HG02798 (cell line): ENCODE results near the gene UVSSA.
"Not testable (repeated sequence)": the region's sequence is repeated elsewhere in the genome, so short reads cannot be mapped to it uniquely, and the experiment has no call there.

Source experiments
- ATAC-seq: cut with Tn5 transposase; IDR thresholded peaks from one replicate; pipeline ENCODE4 v1.9.1; 2021; ENCODE audit warnings: mild to moderate bottlenecking; ENCODE audit not compliant: unreplicated experiment, poor library complexity

UVSSA gene

DNA sequence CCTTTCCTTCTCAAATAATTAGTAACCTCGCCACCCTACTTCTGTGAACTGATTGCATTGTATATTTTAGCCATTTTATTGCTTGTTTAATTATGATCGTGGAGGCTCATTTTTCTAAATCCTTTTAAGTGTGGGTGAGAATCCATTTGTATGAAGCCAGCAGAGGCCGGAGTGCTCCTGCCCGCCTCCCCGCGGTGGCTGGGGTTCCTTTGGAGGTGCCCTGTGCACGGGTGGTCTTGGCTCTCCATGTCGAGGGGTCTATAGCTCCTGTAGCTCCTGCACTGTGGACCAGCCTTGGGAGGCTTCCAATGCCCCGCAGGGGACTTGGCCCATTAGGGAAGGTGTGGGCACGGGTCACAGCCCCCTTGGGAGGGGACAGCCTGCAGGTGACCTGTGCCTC is 15.0 kb downstream of the UVSSA start:
- no peak for ATAC-seq

GRCh38 chr4:1362521-1362920 is 15.5 kb downstream of the UVSSA start:
- ATAC-seq: no peak

DNA sequence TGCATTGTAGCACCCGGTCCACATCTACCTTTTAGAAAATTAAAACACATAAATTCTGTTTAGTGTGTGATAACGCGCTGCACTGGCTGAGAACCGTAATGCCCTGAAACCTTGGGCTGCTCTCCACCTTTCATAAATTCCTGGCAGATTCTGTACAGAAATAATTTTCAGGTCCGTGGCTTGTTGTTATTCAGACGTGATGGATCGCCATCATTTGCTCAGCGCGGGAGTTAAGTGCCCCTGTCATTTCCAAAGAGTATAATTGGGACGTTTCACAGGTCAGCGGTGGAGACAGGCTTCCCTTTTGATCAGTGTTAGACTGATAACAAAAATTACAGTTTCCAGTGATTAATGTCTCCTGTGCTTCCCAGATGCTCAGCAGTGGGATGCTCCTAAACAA is 16.5 kb downstream of the UVSSA start:
- no peak for ATAC-seq

GRCh38 chr4:1364217-1364616 is 17.2 kb downstream of the UVSSA start:
- ATAC-seq: no peak

- no peak for ATAC-seq
Measured at GRCh38 chr4:1364748-1365147, 17.7 kb downstream of the UVSSA start.

- ATAC-seq: no peak
Measured at GRCh38 chr4:1365271-1366178, 18.5 kb downstream of the UVSSA start.

- no peak for ATAC-seq
Measured at GRCh38 chr4:1366371-1367229, 19.6 kb downstream of the UVSSA start.

GRCh38 chr4:1367230-1367935 is 20.4 kb downstream of the UVSSA start:
- ATAC-seq: no peak

DNA sequence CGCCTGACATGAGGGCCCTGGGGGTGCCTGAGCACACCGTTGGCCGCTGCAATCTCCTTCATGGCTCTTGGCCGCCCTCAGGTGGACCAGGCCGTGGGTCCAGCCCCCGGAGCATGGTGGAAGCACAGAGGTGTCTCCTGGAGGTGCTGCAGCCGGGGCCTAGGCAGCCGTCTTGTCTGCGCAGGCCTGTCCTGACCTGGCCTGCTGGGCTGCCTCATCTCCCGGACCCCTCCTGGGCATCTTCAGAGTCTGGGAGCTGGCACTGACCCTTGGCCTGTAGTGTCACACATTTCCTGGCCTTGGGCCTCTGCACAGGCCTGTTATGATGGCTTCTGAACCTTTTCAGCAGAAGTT is 20.9 kb downstream of the UVSSA start:
- ATAC-seq: no peak

GRCh38 chr4:1368421-1369090 is 21.5 kb downstream of the UVSSA start:
- no peak for ATAC-seq

DNA sequence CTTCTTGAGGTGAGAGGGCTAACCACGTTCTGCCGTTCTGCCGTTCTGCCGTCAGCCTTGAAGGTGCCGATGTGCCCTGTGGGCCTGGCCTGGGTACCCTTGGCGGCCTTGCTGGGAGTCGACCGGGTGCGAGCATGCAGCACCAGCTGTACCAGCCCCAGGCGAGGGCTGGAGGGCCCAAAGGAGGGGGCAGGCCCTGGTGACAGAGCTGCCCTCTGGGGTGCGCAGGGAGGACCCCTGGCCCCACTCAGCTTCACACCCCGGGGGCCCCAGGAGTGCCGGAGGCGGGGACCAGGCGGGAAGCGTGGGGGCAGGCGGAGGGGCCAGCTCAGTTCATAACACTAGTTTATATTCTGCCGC is 22.1 kb downstream of the UVSSA start:
- ATAC-seq: no peak

GRCh38 chr4:1369479-1370079 is 22.6 kb downstream of the UVSSA start:
- no peak for ATAC-seq

DNA sequence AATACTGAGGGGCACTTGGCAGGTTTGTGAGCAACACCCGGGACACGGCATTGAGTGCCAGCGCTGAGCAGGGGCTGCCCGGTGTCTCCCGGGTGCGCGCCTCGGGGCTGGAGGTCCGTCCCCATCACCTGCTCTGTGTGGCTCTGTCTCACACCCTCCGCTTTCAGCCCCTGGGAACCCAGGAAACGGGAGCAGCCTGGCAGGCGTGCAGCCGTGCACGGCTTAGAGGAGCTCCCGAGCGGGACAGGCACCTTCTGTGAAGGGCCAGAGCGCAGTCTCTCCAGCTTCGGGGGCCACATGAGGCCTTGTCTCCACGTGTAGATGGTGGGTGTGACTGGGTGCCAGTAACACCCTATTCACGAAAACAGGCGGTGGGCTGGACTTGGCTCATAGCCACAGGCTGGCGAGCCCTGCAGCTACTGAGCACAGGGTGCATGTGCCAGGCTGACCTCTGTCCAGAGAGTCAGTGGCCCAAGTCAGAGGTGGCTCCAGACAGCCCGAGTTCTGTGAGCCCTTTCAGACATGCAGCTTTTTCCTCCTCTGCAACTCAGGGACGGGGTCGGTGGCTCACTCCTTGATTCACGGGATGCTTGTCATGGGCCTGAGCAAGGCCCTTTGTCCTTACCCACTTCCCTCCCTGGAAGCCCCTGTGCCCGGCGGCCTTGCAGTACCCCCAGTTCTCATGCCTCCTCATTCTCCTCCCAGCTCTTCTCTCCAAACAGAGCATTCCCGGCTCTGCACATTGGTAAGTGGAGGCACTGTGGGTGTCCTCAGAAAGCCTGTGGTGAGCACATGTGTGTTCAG is 23.5 kb downstream of the UVSSA start:
- ATAC-seq: no peak

DNA sequence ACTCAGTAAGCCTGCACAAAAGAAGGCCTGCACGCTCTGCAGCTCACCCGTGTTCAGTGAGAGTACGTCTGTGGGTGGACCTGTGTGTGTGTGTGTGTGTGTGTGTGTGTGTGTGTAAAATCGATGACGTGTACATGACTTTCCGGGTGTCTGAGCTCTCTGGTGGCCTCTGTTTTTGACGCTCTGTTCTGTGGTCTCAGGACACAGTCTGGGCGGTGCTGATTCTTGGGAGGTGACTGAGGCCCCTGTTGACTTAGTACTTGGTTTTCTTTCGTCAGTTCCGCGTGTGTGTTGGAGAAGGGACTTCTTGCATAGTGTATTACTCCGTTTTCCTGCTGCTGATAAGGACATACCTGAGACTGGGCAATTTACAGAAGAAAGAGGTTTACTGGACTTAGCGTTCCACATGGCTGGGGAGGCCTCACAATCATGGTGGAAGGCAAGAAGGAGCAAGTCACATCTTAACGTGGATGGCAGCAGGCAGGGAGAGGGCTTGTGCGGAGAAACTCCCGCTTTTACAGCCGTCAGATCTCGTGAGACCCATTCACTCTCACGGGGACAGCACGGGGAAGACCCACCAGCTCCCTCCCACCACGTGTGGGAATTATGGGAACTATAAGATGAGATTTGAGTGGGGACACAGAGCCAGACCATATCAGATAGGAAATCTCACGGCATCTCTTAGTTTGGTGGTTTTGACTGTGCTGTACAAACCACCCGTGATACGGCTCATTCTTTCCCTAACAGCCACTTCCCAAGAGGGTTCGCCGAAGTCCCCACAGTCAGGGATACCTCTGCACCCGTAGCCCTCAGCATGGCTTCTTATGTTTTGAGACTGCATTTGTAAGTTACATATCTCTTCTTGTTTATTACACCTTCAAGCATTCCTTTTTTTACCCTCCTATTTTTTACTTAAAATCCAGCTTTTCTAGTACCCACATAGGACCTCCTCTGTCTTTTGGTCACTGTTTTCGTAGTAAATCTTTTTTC is 24.5 kb downstream of the UVSSA start:
- no peak for ATAC-seq

GRCh38 chr4:1372576-1372975 is 25.6 kb downstream of the UVSSA start:
- ATAC-seq: not testable (repeated sequence)

DNA sequence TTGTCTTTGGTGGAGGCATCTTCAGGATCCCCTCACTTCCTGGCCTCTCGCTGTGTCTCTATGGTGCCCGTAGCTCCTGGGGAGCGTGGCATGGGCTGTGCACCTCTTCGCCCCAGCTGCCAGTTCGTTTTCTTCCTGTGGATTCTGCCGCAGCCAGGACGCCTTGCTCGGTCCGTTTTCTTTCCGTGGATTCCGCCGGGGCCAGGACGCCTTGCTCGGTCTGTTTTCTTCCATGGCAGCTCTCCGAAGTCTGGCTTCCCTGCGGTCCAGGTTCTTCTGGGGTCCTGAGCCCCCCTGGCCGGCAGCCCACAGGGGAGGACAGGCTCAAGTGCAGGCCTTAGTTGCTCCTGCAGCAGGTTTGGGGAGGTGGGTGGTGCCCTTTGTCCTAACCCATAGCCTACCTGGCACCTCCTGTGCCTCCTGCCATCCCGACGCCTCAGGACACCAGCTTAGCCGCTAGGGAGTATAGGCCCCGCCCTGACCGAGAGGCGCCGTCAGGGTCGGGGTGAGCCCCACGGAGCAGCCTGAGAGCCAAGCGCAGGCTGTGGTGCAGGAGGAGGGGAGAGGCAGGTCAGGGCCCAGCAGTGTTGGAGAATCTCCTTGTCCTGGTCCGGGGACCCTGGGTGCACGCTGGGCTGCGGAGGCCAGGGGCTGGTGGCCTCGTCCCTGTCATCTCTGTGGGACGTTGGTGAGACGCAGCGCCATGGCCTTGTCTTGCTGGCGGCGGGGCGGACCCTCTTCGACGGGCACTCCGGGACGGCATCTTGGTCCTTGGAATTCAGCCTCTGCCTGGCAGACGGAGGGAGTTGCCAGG is 27.1 kb downstream of the UVSSA start:
- no peak for ATAC-seq

DNA sequence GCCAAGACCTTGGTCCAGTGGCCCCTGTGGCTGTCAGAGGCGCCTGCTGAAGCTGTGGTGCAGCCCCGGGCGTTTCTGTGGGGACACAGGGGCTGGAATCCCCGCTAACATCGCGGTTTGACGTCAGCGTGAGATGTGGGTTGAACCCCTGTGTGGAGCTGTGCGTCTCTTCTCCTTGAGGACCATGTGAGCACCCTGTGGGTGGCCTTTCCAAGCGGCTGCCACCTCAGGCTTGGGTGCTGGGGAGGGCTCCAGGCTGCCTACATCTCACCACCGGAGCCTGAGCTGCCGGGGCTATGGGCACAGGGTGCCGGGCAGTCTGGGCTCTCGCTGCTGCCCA is 27.7 kb downstream of the UVSSA start:
- no peak for ATAC-seq
